ENCODE measurements around the gene CAPS2.
A peak's percentile ranks its signal among the peaks of the same experiment; 100 is the strongest.

CAPS2 gene

DNA sequence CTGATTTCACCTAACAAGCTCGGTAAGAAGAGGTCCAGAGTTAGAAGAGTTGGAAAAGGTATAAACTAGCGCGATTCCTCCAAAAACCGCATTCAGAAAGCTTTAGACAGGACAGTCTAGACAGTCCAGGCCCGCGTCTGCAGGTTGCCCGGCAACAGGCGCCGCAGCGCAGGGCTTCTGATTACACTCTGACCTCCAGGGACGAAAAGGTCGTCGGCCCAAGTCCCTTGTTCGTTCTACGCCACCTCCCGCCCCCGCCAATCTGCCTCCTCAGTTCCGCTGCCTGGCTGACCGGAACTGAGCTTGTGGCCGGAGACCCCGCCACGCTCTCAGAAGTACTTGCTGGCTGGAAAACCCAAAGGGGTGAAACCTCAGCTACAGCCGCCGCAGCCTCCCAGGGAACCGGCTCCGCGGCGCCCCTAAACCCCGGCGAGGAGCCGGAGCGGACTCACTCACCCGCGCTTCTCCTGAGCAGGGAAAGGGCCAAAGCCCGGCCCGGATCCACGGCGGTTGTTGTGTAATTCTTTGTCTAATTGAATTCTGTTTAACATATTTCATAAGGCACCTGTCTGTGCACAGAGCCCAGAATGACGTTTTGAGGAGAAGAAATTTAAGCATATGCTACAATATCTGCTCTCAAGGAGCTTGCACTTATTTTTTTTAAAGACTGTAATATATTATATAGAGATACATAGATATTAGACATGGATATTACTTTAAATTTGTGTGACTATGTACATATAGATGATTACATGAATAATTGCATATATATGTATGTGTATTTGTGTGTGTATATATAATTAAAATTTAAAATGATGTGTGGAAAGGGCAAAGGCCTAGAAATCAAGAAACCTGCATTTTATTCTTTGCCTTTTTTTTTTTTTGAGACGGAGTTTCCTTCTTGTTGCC is at the start of gene CAPS2:
TSS of gene CAPS2 (minus strand) at position 407 of the 909 bp plus-strand sequence. CDS start 3,826 bp downstream, outside the sequence.
- peak; percentile 54 for DNase-seq (ENCODE audit: low spot score)

DNA sequence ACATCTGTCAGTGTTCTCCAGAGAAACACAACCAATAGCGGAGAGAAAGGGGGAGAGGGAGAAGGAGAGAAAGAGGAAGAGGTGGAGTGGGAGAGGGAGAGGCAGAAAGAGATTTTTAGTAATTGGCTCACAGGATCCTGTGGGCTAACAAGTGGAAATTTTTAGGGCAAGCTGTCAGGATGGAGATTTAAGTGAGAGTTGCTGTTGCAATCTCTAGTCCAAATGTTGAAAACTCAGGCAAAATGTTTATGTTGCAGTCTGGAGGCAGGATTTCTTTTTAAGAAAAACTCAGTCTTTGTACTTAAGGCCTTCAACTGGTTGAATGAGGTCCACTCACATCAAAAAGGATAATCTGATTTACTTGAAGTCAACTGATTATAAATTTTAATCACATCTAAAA is 48.2 kb upstream of the CAPS2 start:
- DNase-seq (ENCODE audit: low spot score), result no peak

DNA sequence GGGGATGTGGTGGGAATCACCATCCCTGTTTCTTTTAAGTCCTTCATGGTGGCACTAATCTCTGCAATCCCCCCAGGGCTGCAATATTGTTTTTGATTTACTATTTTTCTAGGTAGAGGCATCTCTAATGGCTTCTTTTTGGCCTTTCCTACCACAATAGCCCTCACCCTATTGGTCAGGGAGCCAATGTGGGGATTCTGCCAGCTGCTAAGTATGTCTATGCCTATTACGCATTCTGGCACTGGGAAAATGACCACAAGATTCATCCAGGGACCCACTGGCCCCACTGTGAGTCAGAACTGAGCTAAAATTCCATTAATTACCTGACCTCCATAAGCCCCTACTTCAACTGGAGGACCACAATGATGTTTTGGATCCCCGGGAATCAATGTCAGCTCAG is 44.8 kb upstream of the CAPS2 start:
- no peak for DNase-seq (ENCODE audit: low spot score)

DNA sequence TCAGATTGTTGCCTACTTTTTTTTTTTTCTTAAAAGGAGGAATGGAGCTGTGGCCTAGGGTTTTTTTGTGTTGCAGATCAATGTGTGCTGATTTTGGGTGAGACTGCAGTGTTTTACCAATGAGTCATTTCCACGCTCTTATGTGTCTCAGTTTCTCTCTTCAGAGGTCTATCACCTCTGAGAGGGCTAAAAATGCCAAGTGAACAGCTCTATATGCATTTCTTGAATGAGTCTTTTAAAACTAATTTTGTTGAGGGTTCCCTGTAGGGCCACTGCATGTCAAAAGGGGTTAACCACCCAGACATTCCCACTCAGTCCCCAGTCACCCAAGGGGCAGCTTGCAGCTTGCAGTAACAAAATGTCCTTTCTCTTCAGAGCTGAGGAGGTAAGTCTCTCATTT is 36.5 kb upstream of the CAPS2 start:
- DNase-seq (ENCODE audit: low spot score), result no peak

DNA sequence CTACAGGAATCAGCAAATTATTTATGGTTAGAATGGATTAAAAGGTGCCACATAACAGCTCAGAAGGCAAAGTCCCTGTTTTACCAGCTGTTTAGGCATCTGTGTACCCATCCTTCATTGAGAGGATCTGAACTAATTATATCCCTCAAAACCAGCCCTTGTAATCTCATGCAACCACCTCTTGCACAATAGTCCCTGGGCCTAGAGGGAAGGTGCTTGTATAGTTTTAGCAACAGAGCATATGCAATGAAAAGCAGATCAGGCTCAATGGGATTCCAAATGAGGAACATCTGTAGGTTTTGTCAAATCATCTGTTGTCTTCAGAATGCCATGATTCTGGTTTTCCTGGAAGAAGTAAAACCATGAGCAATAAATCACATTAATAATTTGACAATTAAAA is 34.8 kb upstream of the CAPS2 start:
- DNase-seq (ENCODE audit: low spot score), result no peak

DNA sequence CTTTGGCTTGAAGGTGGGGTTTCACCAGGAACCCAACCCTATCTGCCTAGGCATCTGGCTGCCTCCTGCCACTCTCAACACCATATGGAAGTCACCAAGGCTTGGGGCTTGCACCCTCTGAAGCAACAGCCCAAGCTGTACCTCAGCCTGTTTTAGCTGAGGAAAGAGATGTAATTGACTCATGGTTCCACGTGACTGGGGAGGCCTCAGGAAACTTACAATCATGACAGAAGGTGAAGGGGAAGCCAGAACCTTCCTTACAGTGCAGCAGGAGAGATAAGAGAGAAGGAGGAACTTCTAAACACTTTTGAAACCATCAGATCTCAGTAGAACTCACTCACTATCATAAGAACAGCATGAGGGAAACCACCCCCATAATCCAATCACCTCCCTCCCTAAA is 31.3 kb upstream of the CAPS2 start:
- DNase-seq (ENCODE audit: low spot score), result no peak

DNA sequence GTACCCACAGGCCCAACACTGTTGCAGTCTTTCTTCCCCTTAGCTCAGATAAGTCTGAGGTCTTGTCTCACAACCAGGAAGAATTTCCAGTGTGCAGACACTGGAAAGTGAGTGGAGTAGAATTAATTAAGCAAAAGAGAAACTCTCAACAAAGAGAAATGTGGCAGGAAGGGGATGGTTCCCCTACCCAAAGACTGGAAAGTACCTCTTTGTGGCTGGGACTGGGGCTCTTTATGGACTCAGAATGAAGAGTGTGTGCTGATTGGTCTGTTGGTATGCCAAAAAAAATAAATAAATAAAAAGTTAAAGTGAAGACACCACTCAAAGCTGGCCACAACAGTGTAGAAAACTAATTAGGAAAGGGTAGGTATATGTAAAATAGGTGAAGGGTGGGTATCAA is 30.8 kb upstream of the CAPS2 start:
- no peak for DNase-seq (ENCODE audit: low spot score)

DNA sequence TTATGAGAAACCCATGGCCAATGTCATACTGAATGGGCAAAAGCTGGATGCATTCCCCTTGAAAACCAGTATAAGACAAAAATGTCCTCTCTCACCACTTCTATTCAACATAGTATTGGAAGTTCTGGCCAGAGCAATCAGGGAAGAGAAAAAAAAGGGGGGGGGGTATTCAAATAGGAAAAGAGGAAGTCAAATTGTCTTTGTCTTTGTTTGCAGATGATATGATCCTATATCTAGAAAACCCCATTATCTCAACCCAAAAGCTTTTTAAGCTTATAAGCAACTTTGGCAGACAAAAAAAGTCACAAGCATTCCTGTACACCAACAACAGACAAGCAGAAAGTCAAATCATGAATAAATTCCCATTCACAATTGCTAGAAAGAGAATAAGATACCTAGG is 23.9 kb upstream of the CAPS2 start:
- no peak for DNase-seq (ENCODE audit: low spot score)

DNA sequence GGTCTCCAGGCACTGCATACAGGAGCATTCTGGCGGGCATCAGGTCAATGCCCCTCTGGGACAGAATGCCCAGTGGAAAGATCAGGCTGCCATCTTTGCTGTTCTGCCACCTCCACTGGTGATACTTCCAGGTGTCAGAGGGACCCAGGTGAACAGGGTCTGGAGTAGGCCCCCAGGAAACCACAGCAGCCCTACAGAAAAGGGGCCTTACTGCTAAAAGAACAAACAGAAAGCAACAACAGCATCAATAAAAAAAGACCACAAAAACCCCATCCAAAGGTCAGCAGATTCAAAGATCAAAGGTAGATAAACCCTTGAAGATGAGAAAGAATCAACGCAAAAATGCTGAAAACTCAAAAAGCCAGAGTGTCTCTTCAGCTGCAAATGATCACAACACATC is 20.3 kb upstream of the CAPS2 start:
- no peak for DNase-seq (ENCODE audit: low spot score)

DNA sequence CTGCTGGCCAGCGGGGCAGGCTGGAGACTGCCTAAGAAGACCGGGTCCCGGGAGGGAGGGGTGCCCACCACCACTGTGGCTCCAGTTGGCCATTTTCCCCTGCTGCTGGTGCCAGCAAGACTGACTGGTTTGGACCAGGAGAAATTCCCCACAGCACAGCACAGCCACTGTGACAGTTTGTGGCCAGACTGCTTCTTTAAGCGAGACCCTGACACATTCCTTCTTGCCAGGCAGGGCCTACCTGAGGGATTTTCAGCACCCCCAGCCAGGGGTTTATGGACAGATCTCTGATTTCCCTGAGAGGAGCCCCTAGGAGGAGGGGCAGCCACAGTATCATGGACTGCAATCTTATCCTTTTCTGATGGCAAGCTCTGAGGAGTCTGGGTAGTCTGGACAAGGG is 19.8 kb upstream of the CAPS2 start:
- no peak for DNase-seq (ENCODE audit: low spot score)

DNA sequence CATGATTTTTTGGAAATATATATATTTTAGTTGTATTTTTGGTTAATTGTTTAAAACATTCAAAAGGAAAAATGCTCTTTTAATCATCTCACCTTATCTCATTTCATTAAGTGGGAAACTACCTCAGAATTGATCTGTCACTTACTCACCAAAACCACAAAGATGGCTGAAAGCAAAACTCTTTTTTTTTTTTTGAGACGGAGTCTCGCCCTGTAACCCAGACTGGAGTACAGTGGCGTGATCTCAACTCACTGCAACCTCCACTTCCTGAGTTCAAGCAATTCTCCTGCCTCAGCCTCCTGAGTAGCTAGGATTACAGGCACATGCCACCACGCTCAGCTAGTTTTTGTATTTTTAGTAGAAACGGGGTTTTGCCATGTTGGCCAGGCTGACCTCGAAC is 16.1 kb upstream of the CAPS2 start:
- DNase-seq (ENCODE audit: low spot score), result peak; percentile 9

DNA sequence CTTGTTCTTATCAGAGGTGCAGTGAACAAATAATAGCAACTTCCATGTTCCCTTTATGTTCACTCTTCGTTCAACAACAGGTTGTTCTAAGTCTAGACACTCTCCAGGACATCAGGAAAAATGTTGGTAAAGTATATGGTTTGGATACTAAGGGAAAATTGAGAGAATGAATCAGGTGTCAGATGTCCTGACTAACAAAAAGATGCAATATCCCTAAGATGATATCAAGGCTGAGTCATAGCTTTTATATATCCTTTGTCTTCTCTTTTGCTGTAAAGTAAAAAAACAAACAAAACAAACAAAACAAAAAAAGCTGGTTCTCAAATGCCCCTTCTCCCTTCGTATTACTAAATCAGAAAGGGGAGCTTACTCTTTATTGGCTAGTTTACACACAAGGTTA is 15.4 kb upstream of the CAPS2 start:
- no peak for DNase-seq (ENCODE audit: low spot score)

DNA sequence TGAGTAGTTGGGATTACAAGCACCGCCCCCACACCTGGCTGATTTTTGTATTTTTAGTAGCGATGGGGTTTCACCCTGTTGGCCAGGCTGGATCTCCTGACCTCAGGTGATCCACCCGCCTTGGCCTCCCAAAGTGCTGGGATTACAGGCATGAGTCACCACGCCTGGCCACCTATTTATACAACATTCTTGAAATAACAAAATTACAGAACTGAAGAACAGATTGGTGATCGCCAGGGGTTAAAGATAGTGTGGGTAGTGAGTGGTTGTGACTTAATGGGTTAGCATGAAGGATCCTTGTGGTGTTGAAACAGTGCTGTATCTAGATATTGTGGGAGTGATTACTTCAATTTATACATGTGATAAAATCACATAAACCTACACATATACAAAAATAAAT is 11.7 kb upstream of the CAPS2 start:
- no peak for DNase-seq (ENCODE audit: low spot score)

DNA sequence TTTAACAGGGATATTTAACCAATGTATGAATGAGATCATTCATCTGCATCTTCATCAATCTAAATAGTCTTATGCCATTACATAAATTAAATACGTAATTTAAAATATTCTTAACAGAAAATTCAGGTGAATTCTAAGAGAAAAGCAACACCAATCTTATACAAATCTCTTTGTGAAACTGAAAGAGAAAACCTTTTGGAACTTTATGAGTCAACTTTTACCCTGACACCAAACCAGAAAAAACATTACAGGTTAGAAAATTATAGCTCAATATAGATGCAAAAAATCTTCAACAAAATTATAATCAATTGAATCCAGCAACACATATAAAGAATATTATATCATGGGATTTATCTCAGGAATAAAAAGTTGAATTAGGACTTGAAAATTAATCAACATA is 7.8 kb upstream of the CAPS2 start:
- no peak for DNase-seq (ENCODE audit: low spot score)

DNA sequence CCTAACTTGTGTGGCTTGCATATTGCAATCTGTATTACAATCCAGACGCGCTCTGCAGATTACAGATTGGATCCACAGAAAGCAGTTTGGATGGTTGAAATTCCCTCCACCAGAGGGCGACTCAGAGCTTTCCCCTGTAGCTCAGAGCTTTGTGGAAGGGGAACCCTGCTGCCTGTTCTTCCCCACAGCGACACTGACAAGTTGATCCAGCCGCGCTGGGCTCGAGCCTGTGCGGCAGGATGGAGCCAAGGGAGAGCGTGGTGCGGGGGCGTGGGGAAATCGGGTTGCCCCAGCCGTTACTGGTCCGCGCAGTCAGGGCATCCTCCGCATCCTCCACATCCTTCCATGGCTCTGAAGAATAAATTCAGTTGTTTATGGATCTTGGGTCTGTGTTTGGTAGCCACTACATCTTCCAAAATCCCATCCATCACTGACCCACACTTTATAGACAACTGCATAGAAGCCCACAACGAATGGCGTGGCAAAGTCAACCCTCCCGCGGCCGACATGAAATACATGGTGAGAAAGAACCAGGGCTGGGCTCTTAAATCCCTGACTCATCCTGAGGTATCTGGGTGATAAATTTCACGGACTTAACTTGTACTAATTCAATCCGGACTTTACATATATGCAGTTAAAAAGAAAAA is 4.4 kb upstream of the CAPS2 start, which contains the start of gene GLIPR1L1:
TSS of gene GLIPR1L1 (plus strand) at position 287 of the 647 bp plus-strand sequence. CDS start at position 346, 59 bp downstream.
- DNase-seq (ENCODE audit: low spot score), result peak; percentile 87

DNA sequence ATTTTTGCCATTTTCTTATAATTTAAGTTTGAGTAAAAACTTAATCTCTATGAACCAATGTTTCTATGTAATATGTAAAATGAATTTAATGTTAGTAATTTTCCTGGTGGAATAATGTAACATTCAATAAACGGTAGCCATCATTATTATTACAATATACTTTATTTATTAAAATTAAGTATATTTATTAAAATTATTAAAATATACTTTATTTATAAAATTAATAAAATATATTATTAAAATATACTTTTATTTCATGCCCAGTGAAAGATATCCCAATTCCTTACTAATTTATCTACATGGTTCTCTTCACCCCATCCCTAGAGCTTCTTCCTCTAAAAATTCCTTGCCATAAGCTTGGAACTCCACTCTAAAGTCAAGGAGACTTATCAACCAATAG is 2.5 kb downstream of the CAPS2 start:
- no peak for DNase-seq (ENCODE audit: low spot score)

DNA sequence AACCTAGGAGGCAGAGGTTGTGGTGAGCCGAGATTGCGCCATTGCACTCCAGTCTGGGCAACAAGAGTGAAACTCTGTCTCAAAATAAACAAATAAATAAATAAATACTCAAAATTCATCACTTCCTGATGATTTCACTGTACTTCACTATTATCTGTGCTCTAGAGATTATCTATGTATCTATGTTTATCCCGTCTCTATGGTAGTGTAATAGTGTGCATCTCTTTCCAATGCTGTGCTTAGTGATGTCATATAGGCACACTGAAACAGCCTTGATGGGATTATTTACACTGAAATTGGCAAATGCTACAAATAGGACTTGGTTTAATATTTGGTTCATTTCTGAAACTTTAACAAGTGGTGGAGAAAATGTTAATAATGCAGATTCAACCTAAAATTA is 6.5 kb downstream of the CAPS2 start:
- DNase-seq (ENCODE audit: low spot score), result no peak

DNA sequence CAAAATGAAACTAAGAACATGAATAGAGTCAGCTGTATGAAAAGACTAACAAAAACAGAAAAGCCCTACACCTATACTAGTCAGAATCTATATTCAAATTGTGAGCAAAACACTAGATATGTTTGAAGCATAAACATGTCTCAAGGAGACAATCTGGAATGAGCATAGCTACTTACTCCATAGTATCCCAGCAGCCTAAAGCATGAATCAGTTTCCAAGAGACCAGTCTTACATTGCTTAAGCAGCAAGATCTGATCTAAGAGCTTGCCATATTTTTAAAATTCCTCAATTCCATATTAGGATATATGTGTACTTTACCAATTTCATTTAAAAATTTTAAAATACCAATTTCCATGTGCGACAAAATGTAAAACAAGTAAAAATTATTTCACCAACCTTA is 7.7 kb downstream of the CAPS2 start:
- DNase-seq (ENCODE audit: low spot score), result no peak

DNA sequence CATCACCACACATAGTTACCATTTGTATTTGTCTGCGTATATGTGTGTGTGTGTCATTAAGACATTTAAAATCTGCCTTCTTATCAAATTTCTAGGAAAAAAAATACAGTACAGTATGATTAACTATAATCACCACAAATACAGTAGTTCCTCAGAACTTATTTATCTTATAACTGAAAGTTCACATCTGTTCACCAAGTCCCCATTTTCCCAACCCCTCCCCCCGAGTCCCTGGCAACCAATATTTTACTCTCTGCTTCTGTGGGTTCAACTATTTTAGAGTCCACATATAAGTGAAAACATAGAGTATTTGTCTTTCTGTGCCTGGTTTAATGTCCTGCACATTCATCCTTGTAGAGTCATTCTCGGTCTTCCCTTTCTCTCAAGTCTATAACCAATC is 12.3 kb downstream of the CAPS2 start:
- no peak for DNase-seq (ENCODE audit: low spot score)

DNA sequence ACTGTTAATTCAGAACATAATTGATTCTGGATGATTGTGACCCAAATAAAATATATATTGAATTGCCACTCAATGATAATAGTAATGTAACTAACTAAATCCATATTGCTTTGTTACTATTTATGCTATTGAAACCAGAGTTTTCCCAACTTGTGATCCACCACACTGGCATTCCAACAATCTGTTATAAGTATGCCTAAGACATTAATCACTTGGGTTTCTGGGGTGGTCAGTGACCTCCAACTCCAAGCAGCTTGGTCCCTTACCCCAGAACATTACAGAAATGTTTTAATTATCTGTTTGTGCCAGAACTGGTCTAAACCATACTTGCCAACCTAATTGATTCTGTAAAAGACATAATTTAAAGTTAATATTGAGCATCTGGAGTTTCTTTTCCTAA is 14.6 kb downstream of the CAPS2 start:
- no peak for DNase-seq (ENCODE audit: low spot score)

DNA sequence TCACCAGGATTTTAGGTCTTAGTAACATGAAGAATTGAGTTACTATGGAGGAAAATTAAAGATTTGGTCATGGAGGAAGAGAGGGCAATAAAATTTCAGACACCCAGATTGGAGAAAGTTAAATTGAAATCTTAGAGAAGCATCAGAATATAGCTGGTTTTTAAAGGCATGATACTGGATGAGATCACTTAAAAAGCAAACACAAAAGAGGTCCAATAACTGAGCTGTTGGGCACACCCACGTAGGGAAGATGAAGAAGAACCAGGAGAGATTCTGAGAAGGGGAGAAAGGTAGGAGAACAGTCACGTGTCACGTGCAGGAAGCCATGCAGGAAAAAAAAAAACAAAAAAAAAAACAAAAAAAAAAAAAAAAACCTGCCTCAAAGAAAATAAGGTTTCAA is 18.8 kb downstream of the CAPS2 start:
- no peak for DNase-seq (ENCODE audit: low spot score)

DNA sequence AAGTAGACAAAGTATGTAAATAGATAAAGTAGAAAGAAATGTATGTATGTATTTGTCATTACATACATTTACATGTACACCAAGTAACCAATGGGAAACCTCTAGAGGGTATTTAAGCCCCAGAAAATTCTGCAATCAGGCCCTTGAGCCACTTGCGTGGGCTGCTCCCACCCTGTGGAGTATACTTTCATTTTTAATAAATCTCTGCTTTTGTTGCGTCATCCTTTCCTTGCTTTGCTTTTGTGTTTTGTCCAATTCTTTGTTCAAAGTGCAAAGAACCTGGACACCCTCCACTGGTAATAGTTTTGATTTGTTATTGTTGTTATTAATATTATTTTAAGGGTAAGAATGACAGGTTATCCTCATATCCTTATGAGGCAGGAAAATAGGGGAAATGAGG is 21.8 kb downstream of the CAPS2 start:
- no peak for DNase-seq (ENCODE audit: low spot score)

Data from CD4-positive, alpha-beta T cell treated with Interleukin-15 for 4 hours (primary cell).